Measurements from ENCODE around the gene FCRL2.

GRCh38 chr1:157813269-157813668, 36.3 kb upstream of the FCRL2 start:
- TF ChIP-seq POLR2AphosphoS5 (IDR thresholded peaks at IDR 0.05; ENCODE audit: low read depth, low read length) (no peak), REST (IDR thresholded peaks at IDR 0.05; ENCODE audit: insufficient read depth in 1 of 2, low read depth in 2 of 2, low read length in 2 of 2) (no peak)
